ENCODE data around the gene PHYKPL. TPM values are rescaled to one million over a fixed set of nuclear protein-coding genes. Genes with fewer than 3 reads are reported as not detected.
A peak's percentile ranks its signal among the peaks of the same experiment; 100 is the strongest.

Gene PHYKPL
- total RNA-seq, 1 experiment from 2014 or later = 43.9 TPM

GRCh38 chr5:178216088-178216534 lies 16.5 kb downstream of the PHYKPL start:
- BruUV-seq (replicated peaks) = no TSS peak
- H3K27me3 ChIP-seq (replicated peaks; ENCODE audit: insufficient read depth, low read depth, low read length, poor library complexity) = no peaks in the 10 kb centered on the region
- peaks cover 10% of the 10 kb centered on the region for H3K4me1 ChIP-seq (ENCODE audit: insufficient read depth, low read length, poor library complexity, severe bottlenecking)
- H3K4me3 ChIP-seq (ENCODE audit: low read depth, low read length, poor library complexity, severe bottlenecking) = no peak overlapping the region
- POLR2A ChIA-PET (ENCODE audit: low non-redundant PET) = no interaction called here
- no peak overlapping the region for H3K27ac ChIP-seq (ENCODE audit: low read depth, low read length, poor library complexity, severe bottlenecking)
- intact Hi-C loops (cut with micrococcal nuclease; ENCODE audit: unreplicated experiment) = no loop called here
- no peaks in the 10 kb centered on the region for H3K9me3 ChIP-seq (ENCODE audit: low read depth, low read length, poor library complexity, severe bottlenecking)
- no peak for TF ChIP-seq CTCF (conservative IDR thresholded peaks at IDR 0.05; ENCODE audit: low read depth, low read length)
- peaks cover 60% of the 10 kb centered on the region for H3K36me3 ChIP-seq (ENCODE audit: insufficient read depth, low read length, poor library complexity, severe bottlenecking)
- CTCF ChIA-PET = no interaction called here
- DNase-seq (ENCODE audit: low spot score) = no peak

- intact Hi-C loops (cut with micrococcal nuclease; ENCODE audit: unreplicated experiment) = no loop called here
- Histone ChIP-seq H3K27ac (ENCODE audit: low read depth, low read length, poor library complexity, severe bottlenecking) (peak overlapping the region; percentile 58), H3K27me3 (replicated peaks; ENCODE audit: insufficient read depth, low read depth, low read length, poor library complexity) (no peaks in the 10 kb centered on the region), H3K36me3 (ENCODE audit: insufficient read depth, low read length, poor library complexity, severe bottlenecking) (peaks cover 66% of the 10 kb centered on the region), H3K9me3 (ENCODE audit: low read depth, low read length, poor library complexity, severe bottlenecking) (no peaks in the 10 kb centered on the region), H3K4me3 (ENCODE audit: low read depth, low read length, poor library complexity, severe bottlenecking) (no peak overlapping the region), H3K4me1 (ENCODE audit: insufficient read depth, low read length, poor library complexity, severe bottlenecking) (peaks cover 10% of the 10 kb centered on the region)
- ChIA-PET CTCF (no interaction called here), POLR2A (ENCODE audit: low non-redundant PET) (no interaction called here)
- no peak for DNase-seq (ENCODE audit: low spot score)
- TF ChIP-seq CTCF (conservative IDR thresholded peaks at IDR 0.05; ENCODE audit: low read depth, low read length) (no peak), EZH2 (IDR thresholded peaks at IDR 0.05; ENCODE audit: borderline replicate concordance, low read depth, low read length, poor library complexity, severe bottlenecking) (no peak)
- BruUV-seq (replicated peaks) = no TSS peak
Observed at GRCh38 chr5:178215280-178216002, 17.2 kb downstream of the PHYKPL start.

GRCh38 chr5:178214160-178214803 lies 18.3 kb downstream of the PHYKPL start:
- Histone ChIP-seq H3K27ac (ENCODE audit: low read depth, low read length, poor library complexity, severe bottlenecking) (peak overlapping the region; percentile 16), H3K36me3 (ENCODE audit: insufficient read depth, low read length, poor library complexity, severe bottlenecking) (peaks cover 78% of the 10 kb centered on the region), H3K4me1 (ENCODE audit: insufficient read depth, low read length, poor library complexity, severe bottlenecking) (peaks cover 10% of the 10 kb centered on the region), H3K4me3 (ENCODE audit: low read depth, low read length, poor library complexity, severe bottlenecking) (no peak overlapping the region), H3K27me3 (replicated peaks; ENCODE audit: insufficient read depth, low read depth, low read length, poor library complexity) (no peaks in the 10 kb centered on the region), H3K9me3 (ENCODE audit: low read depth, low read length, poor library complexity, severe bottlenecking) (no peaks in the 10 kb centered on the region)
- DNase-seq (ENCODE audit: low spot score) = no peak
- BruUV-seq (replicated peaks) = no TSS peak
- POLR2A ChIA-PET (ENCODE audit: low non-redundant PET) = no interaction called here
- CTCF ChIA-PET = no interaction called here
- intact Hi-C loops (cut with micrococcal nuclease; ENCODE audit: unreplicated experiment) = no loop called here
- no peak for TF ChIP-seq EZH2 (IDR thresholded peaks at IDR 0.05; ENCODE audit: borderline replicate concordance, low read depth, low read length, poor library complexity, severe bottlenecking)
- TF ChIP-seq CTCF (conservative IDR thresholded peaks at IDR 0.05; ENCODE audit: low read depth, low read length) = no peak
